Astrocyte of the spinal cord (primary cell): Measurements from ENCODE around the gene NID2.

Experiments
- DNase-seq: peaks from one replicate; pipeline ENCODE4 v3.0.0; 2011; ENCODE audit warnings: low read depth, low spot score
- H3K4me3 ChIP-seq: 2 replicates; pipeline ENCODE4 v1.5.1; 2011; ENCODE audit warnings: low read depth, mild to moderate bottlenecking, low read length, moderate library complexity
- CTCF ChIP-seq: IDR thresholded peaks from 2 replicates; pipeline ENCODE4 v1.5.1; 2012; ENCODE audit warnings: low read depth, mild to moderate bottlenecking, low read length, inconsistent platforms
- in situ Hi-C: cut with HindIII; loops from 2 replicates; pipeline ENCODE4 v1.10.0; 2017; ENCODE audit warnings: low sequenced_read_pairs

The NID2 gene

GRCh38 chr14:52023518-52023917 lies 45.3 kb downstream of the NID2 start:
- in situ Hi-C loops = no loop called here
- DNase-seq = peak; percentile 86
- TF ChIP-seq CTCF = no peak
- no peak overlapping the region for H3K4me3 ChIP-seq

- in situ Hi-C loops = no loop called here
- no peak overlapping the region for H3K4me3 ChIP-seq
- TF ChIP-seq CTCF = no peak
- no peak for DNase-seq
These were observed 46.8 kb downstream of the NID2 start for GRCh38 chr14:52021957-52022600.

GRCh38 chr14:52020866-52021717 lies 47.8 kb downstream of the NID2 start:
- in situ Hi-C loops = no loop called here
- DNase-seq = peak; percentile 55
- H3K4me3 ChIP-seq = no peak overlapping the region
- TF ChIP-seq CTCF = no peak

DNA sequence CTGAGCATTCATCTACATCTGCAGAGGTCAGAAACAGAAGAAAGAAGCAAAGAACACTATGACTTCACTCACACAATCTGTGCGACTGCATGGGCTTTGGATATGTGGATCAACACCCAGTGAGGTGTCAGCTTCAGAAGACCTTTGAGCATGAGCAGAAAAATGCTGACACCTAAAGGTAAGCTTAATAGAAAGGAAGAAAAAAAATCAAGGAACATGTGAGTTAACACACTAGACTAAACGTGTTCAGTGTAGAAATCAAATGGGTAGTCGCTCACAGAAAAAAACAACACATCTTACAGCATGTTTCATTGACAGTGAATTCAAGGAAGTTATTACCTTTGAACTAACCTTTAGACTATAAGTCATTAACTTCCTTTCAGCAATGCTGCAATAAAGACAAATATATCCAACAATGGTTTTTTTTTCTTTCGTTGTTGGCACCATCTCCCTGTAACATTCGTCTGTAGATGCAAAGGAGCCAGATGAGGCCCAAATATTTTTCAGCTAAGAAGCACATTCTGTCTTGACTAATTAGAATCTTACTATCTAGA lies 48.6 kb downstream of the NID2 start:
- H3K4me3 ChIP-seq = no peak overlapping the region
- no peak for DNase-seq
- TF ChIP-seq CTCF = no peak
- in situ Hi-C loops = no loop called here

DNA sequence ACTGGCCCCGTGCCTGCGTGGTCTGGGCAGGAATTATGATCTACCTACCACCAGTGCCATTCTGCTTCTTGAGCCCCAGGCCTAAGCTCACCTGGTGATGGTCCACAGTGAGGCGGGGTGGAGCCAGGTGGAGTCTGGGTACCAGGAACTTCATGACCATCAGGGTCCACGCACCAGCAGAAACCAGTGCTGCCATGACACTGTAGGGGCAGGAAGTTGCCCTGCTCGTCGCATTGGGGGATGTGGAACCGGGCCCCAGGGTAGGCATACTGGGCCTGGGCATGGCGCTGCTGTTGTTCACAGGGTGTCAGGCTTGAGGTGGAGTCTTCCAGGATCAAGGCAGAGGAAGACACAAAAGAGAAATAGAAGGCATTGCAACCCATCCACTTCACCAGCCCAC lies 49.9 kb downstream of the NID2 start:
- no peak for DNase-seq
- in situ Hi-C loops = no loop called here
- H3K4me3 ChIP-seq = no peak overlapping the region
- no peak for TF ChIP-seq CTCF

- in situ Hi-C loops = no loop called here
- no peak for DNase-seq
- no peak for TF ChIP-seq CTCF
- H3K4me3 ChIP-seq = no peak overlapping the region
These were observed 50.6 kb downstream of the NID2 start for GRCh38 chr14:52018252-52018651.
